Peyer's patch (tissue), 4 donors: ENCODE results near the gene CDK6. TPM values are rescaled to one million over a fixed set of nuclear protein-coding genes. Genes with fewer than 3 reads are reported as not detected.

Experiments
- DNase-seq, 3 donors: peaks; one replicate each; pipeline ENCODE4 v3.0.0-alpha.2; 2017 to 2019
- H3K27ac ChIP-seq, 4 donors: fragments of 200-600 bp; sonication (generic); one replicate each; pipeline ENCODE4 v1.5.1; 2016 to 2019
- H3K27me3 ChIP-seq, 2 donors: fragments of 200-600 bp; sonication (generic); one replicate each; pipeline ENCODE4 v1.5.1; 2019
- H3K36me3 ChIP-seq, 3 donors: fragments of 200-600 bp; sonication (generic); one replicate each; pipeline ENCODE4 v1.5.1; 2016 to 2019
- H3K4me1 ChIP-seq, 4 donors: fragments of 200-600 bp; sonication (generic); one replicate each; pipeline ENCODE4 v1.5.1; 2016 to 2019
- H3K4me3 ChIP-seq, 4 donors: fragments of 200-600 bp; sonication (generic); 1 replicate in 3 of 4; 2 replicates in 1 of 4; pipeline ENCODE4 v1.5.1; 2016 to 2019; ENCODE audit warnings: mild to moderate bottlenecking in 1 of 4
- H3K9me3 ChIP-seq, 4 donors: fragments of 200-600 bp; sonication (generic); one replicate each; pipeline ENCODE4 v1.5.1; 2016 to 2019; ENCODE audit warnings: mild to moderate bottlenecking in 1 of 4
- CTCF ChIP-seq, 6 experiments: fragments of 450-650 bp in 4 of 6; fragments of 200-600 bp in 2 of 6; sonication (generic) in 1 of 6; IDR thresholded peaks; one replicate each; pipeline ENCODE4 v1.5.1; 2017 to 2019; ENCODE audit warnings: antibody characterized with exemption in 6 of 6, mild to moderate bottlenecking in 3 of 6, moderate library complexity in 1 of 6
- POLR2A ChIP-seq, 2 donors: fragments of 450-650 bp; IDR thresholded peaks; one replicate each; pipeline ENCODE4 v1.5.1; 2017; ENCODE audit warnings: antibody characterized with exemption in 2 of 2, mild to moderate bottlenecking in 2 of 2, moderate library complexity in 2 of 2
- total RNA-seq, 4 donors: library from RNA; depleted of rRNA; stranded (reverse); fragments of >200 nt; gene quantifications; one replicate each; pipeline ENCODE4 v1.1.0, GENCODE V29; 2016

CDK6 gene
- total RNA-seq, 4 donors from 2014 or later: 25.6 to 75.1 (median 55.4) TPM

- Histone ChIP-seq H3K27ac (no peak overlapping the region), H3K36me3 (no peaks in the 10 kb centered on the region), H3K4me3 (no peak overlapping the region), H3K4me1 (peaks cover 0 to 10% (median 2%) of the 10 kb centered on the region in 4 donors), H3K27me3 (no peaks in the 10 kb centered on the region), H3K9me3 (no peaks in the 10 kb centered on the region)
- no peak for DNase-seq
- TF ChIP-seq CTCF (IDR thresholded peaks at IDR 0.05) (no peak), POLR2A (IDR thresholded peaks at IDR 0.05) (no peak)
These were observed 120.4 kb downstream of the CDK6 start for GRCh38 chr7:92715963-92716362.

DNA sequence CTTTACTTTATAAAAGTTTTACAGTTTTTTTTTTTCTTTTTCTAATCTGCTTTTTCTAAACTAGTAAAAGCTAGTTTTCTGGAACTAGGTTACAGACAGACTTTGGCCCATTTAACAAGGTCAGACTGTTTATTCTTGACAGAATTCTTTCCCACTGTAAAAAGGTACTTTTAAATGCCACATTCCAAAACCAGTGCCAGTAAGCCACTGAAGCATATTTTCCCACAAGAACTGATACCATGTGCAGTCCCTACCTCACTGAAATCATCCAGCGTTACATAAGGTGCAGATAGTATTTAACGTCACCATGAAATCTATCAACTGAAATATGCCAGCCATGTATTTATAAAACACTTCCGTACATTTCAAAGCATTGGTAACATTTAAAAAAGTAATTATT, 121.6 kb downstream of the CDK6 start:
- no peak for TF ChIP-seq POLR2A (IDR thresholded peaks at IDR 0.05)
- TF ChIP-seq CTCF (IDR thresholded peaks at IDR 0.05): no peak
- Histone ChIP-seq H3K27me3 (no peaks in the 10 kb centered on the region), H3K4me3 (no peak overlapping the region), H3K4me1 (peaks cover 0 to 10% (median 2%) of the 10 kb centered on the region in 4 donors), H3K27ac (no peak overlapping the region), H3K9me3 (no peaks in the 10 kb centered on the region), H3K36me3 (no peaks in the 10 kb centered on the region)
- DNase-seq: no peak

GRCh38 chr7:92714280-92714679, 122.1 kb downstream of the CDK6 start:
- Histone ChIP-seq H3K27me3 (no peaks in the 10 kb centered on the region), H3K9me3 (no peaks in the 10 kb centered on the region), H3K36me3 (no peaks in the 10 kb centered on the region), H3K27ac (no peak overlapping the region), H3K4me3 (no peak overlapping the region), H3K4me1 (peaks cover 0 to 10% (median 2%) of the 10 kb centered on the region in 4 donors)
- TF ChIP-seq POLR2A (IDR thresholded peaks at IDR 0.05) (no peak), CTCF (IDR thresholded peaks at IDR 0.05) (no peak)
- DNase-seq: no peak

GRCh38 chr7:92709912-92710311, 126.5 kb downstream of the CDK6 start:
- Histone ChIP-seq H3K9me3 (no peaks in the 10 kb centered on the region), H3K27ac (no peak overlapping the region), H3K36me3 (no peaks in the 10 kb centered on the region), H3K4me1 (no peaks in the 10 kb centered on the region), H3K27me3 (no peaks in the 10 kb centered on the region), H3K4me3 (no peak overlapping the region)
- TF ChIP-seq CTCF (IDR thresholded peaks at IDR 0.05) (no peak), POLR2A (IDR thresholded peaks at IDR 0.05) (no peak)
- no peak for DNase-seq

DNA sequence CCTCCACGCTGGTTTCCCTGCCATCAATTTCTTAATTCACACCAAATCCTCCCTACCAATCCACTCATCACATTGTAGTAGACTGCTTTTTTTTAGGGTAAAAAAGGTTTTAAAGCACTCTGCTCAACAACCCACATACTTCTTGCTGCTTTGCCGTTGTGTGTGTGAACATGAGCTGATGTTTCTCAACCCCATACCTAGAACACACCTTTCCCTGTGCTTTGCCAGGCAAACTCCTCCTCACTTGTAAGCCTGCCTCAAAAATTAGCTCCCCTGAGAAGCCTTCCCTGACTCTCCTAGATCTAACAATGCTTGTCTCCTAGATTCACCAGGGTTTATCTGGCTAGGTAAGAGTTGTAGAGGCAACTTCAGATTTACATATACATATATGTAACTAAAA, 127.2 kb downstream of the CDK6 start:
- Histone ChIP-seq H3K36me3 (no peaks in the 10 kb centered on the region), H3K4me3 (no peak overlapping the region), H3K27me3 (no peaks in the 10 kb centered on the region), H3K4me1 (no peaks in the 10 kb centered on the region), H3K9me3 (no peaks in the 10 kb centered on the region), H3K27ac (no peak overlapping the region)
- DNase-seq: no peak
- TF ChIP-seq POLR2A (IDR thresholded peaks at IDR 0.05) (no peak), CTCF (IDR thresholded peaks at IDR 0.05) (no peak)
